Activated naive CD4-positive, alpha-beta T cell treated with anti-CD3 and anti-CD28 coated beads, Interleukin-2, amount 50 U/mL, for 24 hours (primary cell): ENCODE measurements around the gene CCSAP.

Source experiments
- H3K27ac Mint-ChIP-seq: one replicate; pipeline ENCODE4 v1.8.0; 2021; ENCODE audit warnings: mild to moderate bottlenecking, mixed read lengths
- H3K27me3 Mint-ChIP-seq: one replicate; pipeline ENCODE4 v1.8.0; 2021; ENCODE audit warnings: mixed read lengths
- H3K36me3 Mint-ChIP-seq: one replicate; pipeline ENCODE4 v1.8.0; 2021; ENCODE audit warnings: mixed read lengths
- H3K4me1 Mint-ChIP-seq: one replicate; pipeline ENCODE4 v1.8.0; 2021; ENCODE audit warnings: mixed read lengths
- H3K4me3 Mint-ChIP-seq: one replicate; pipeline ENCODE4 v1.8.0; 2021; ENCODE audit warnings: mild to moderate bottlenecking, mixed read lengths
- H3K9me3 Mint-ChIP-seq: one replicate; pipeline ENCODE4 v1.8.0; 2021; ENCODE audit warnings: mixed read lengths

Gene CCSAP

GRCh38 chr1:229272164-229273158 lies 70.4 kb downstream of the CCSAP start:
- peak overlapping the region; percentile 91 for H3K27ac Mint-ChIP-seq
- no peaks in the 10 kb centered on the region for H3K27me3 Mint-ChIP-seq
- H3K4me1 Mint-ChIP-seq: peaks cover 40% of the 10 kb centered on the region
- peak overlapping the region; percentile 92 for H3K4me3 Mint-ChIP-seq
- peaks cover 1% of the 10 kb centered on the region for H3K36me3 Mint-ChIP-seq
- no peaks in the 10 kb centered on the region for H3K9me3 Mint-ChIP-seq

- Mint-ChIP-seq H3K9me3 (peaks cover 5% of the 10 kb centered on the region), H3K4me3 (peak overlapping the region; percentile 92), H3K36me3 (peaks cover 1% of the 10 kb centered on the region), H3K27me3 (no peaks in the 10 kb centered on the region), H3K27ac (peak overlapping the region; percentile 91), H3K4me1 (peaks cover 45% of the 10 kb centered on the region)
Measured at GRCh38 chr1:229271448-229272159, 71.2 kb downstream of the CCSAP start.
